22Rv1 (cell line): ENCODE results near the gene MRE11.

ENCODE experiments used
- CTCF ChIP-seq: fragments of 450-650 bp; IDR thresholded peaks from 2 replicates; pipeline ENCODE4 v1.5.1; 2017; ENCODE audit warnings: mild to moderate bottlenecking
- ZFX ChIP-seq: fragments of 450-650 bp; IDR thresholded peaks from 2 replicates; pipeline ENCODE4 v1.6.1; 2017; ENCODE audit warnings: antibody characterized with exemption, borderline replicate concordance

DNA sequence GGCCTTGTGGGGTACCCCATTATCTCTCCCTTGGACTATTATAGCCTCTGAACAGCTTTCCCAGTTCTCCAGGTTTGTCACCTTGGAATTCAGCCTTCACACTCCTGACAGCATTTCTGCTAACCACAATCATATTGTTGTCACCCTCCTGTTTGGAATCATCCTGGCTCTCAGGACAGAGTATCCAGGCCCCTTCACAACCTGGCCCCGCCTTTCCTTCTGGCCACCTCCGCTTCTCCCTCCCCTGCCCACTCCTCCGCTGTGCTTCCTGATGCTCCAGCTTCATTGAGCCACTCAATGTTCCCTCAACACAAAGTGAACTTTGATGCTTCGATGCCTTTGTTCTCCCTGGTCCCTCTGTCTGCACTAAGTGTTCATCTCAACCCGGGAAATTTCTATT lies 95.5 kb downstream of the MRE11 start:
- TF ChIP-seq CTCF (no peak), ZFX (no peak)
